Panc1 (cell line): ENCODE measurements around the gene CAV1.

Source experiments
- CTCF ChIP-seq: fragments of 450-650 bp; IDR thresholded peaks from 2 replicates; pipeline ENCODE4 v1.5.1; 2017; ENCODE audit warnings: mild to moderate bottlenecking
- POLR2AphosphoS5 ChIP-seq: IDR thresholded peaks from 2 replicates; pipeline ENCODE4 v1.6.1; 2012; ENCODE audit warnings: mild to moderate bottlenecking, low read depth, low read length, moderate library complexity
- REST ChIP-seq, 2 experiments: IDR thresholded peaks; 2 replicates each; pipeline ENCODE4 v1.6.1; 2011 to 2012; ENCODE audit warnings: low read depth in 2 of 2, control low read depth in 1 of 2, low read length in 1 of 2, mild to moderate bottlenecking in 1 of 2, moderate library complexity in 1 of 2; ENCODE audit not compliant: insufficient read depth in 1 of 2
- SIN3A ChIP-seq: IDR thresholded peaks from 2 replicates; pipeline ENCODE4 v1.6.1; 2012; ENCODE audit warnings: low read depth, mild to moderate bottlenecking, low read length, moderate library complexity, borderline replicate concordance; ENCODE audit not compliant: insufficient read depth
- TCF7L2 ChIP-seq: IDR thresholded peaks from 2 replicates; pipeline ENCODE4 v1.6.1; 2011; ENCODE audit warnings: mild to moderate bottlenecking, low read depth, low read length, inconsistent platforms

GRCh38 chr7:116494472-116494871 is 30.4 kb upstream of the CAV1 start:
- TF ChIP-seq CTCF, result no peak
- TF ChIP-seq SIN3A, result no peak
- no peak for TF ChIP-seq POLR2AphosphoS5
- no peak for TF ChIP-seq REST (IDR thresholded peaks at IDR 0.05; ENCODE audit: insufficient read depth in 1 of 2, low read depth in 2 of 2, low read length in 1 of 2)
- no peak for TF ChIP-seq TCF7L2
